ENCODE data around the gene FYN. TPM values are rescaled to one million over a fixed set of nuclear protein-coding genes. Genes with fewer than 3 reads are reported as not detected.
A peak's percentile ranks its signal among the peaks of the same experiment; 100 is the strongest.

FYN gene
- total and polyA plus RNA-seq, 2 of the 8 experiments (the other 6 are each of a cell fraction or from before 2014, with no cell fraction given): 46.8 to 97.2 TPM

DNA sequence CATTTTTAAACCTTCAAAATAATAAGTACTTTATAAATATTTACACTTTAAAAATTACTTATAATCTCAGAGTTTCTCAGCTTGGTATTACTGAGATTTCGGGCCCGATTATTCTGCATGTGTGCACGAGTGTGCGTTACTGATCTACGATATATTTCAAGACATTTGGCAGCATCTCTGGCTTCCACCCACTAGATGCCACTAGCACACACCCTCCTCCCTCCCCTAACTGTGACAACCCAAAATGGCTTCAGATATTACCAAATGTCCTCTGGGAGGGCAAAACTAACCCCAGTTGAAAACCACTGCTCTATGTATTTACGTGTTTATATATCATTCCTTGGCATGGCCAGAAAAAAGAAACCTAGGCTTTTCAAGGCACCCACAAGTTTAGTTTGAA is 95.9 kb downstream of the FYN start:
- 93% methylated on average over 6 of the region's 6 CpGs; no CpG with 5 or more reads in 1 of the 2 experiments for WGBS, 2 experiments (ENCODE audit: extremely low coverage in 1 of 2, insufficient coverage in 1 of 2, insufficient read length in 1 of 2, insufficient replicate concordance in 2 of 2, low coverage in 1 of 2, low lambda C conversion rate in 2 of 2, missing lambda C conversion rate in 1 of 2)
- no peak for FAIRE-seq
- CTCF ChIA-PET (ENCODE audit: partially characterized antibody): interaction anchor here (0.8 to 1.7 kb wide), 9 partner anchors 10 to 265 kb away, joined by 3 to 6 read pairs (median 3); partner anchors contain the start of gene FYN

More for the DNA sequence above, 95.9 kb downstream of the FYN start:
- no peak overlapping the region for H3K4ac ChIP-seq (replicated peaks; ENCODE audit: insufficient read length, low read depth, low read length)
- H2AK5ac ChIP-seq (ENCODE audit: low read depth, low read length): no peak overlapping the region
- no peak overlapping the region for H2BK5ac ChIP-seq (ENCODE audit: low read depth, low read length)
- no peaks in the 10 kb centered on the region; the same call in 1 of the 2 replicates for H3K79me1 ChIP-seq (ENCODE audit: low read depth, low read length)
- no peak for DNase-seq (ENCODE audit: low read depth in 1 of 2, low spot score in 2 of 2)
- no peak overlapping the region for H4K91ac ChIP-seq (replicated peaks; ENCODE audit: insufficient read length, low read length)
- H3K4me3 ChIP-seq (ENCODE audit: extremely low read depth in 1 of 4, insufficient read depth in 2 of 4, low read depth in 3 of 4, low read length in 4 of 4): no peak overlapping the region
- no peak overlapping the region for H3K9ac ChIP-seq (replicated peaks in 1 of 4; ENCODE audit: extremely low read depth in 1 of 4, low read depth in 3 of 4, low read length in 3 of 4)
- H3K23me2 ChIP-seq (ENCODE audit: low read depth, low read length): no peaks in the 10 kb centered on the region
- POLR2A ChIA-PET (ENCODE audit: partially characterized antibody): no interaction called here
- H4K20me1 ChIP-seq (replicated peaks in 1 of 2; ENCODE audit: control insufficient read depth in 1 of 2, insufficient read depth in 2 of 2, low read length in 2 of 2): no peaks in the 10 kb centered on the region
- no peaks in the 10 kb centered on the region; a peak in 1 of 4 replicates for H3K79me2 ChIP-seq (ENCODE audit: control insufficient read depth in 1 of 2, insufficient read depth in 2 of 2, low read length in 2 of 2)
- H3K14ac ChIP-seq (ENCODE audit: insufficient read length): no peak overlapping the region
- no peak overlapping the region for H3K4me2 ChIP-seq (ENCODE audit: insufficient read depth in 1 of 2, low read depth in 2 of 2, low read length in 2 of 2)
- H2BK20ac ChIP-seq (ENCODE audit: low read length): no peak overlapping the region
- no peak overlapping the region for H3K56ac ChIP-seq (replicated peaks; ENCODE audit: insufficient read length, low read depth, low read length)
- 0 out of 2 replicates have a peak, but pooled peaks have one; percentile 21 for TF ChIP-seq TEAD4 (IDR thresholded peaks at IDR 0.05; ENCODE audit: low read depth, low read length)
- TF ChIP-seq RAD21 (IDR thresholded peaks at IDR 0.05 in 1 of 2, conservative IDR thresholded peaks at IDR 0.05 in 1 of 2; ENCODE audit: low read depth in 2 of 2, low read length in 2 of 2): peak; percentile 31 to 46; a peak in 2 of 4 replicates
- no peak for TF ChIP-seq RBBP5 (IDR thresholded peaks at IDR 0.05; ENCODE audit: borderline replicate concordance, low read depth, low read length)
- TF ChIP-seq, protein P1, sequence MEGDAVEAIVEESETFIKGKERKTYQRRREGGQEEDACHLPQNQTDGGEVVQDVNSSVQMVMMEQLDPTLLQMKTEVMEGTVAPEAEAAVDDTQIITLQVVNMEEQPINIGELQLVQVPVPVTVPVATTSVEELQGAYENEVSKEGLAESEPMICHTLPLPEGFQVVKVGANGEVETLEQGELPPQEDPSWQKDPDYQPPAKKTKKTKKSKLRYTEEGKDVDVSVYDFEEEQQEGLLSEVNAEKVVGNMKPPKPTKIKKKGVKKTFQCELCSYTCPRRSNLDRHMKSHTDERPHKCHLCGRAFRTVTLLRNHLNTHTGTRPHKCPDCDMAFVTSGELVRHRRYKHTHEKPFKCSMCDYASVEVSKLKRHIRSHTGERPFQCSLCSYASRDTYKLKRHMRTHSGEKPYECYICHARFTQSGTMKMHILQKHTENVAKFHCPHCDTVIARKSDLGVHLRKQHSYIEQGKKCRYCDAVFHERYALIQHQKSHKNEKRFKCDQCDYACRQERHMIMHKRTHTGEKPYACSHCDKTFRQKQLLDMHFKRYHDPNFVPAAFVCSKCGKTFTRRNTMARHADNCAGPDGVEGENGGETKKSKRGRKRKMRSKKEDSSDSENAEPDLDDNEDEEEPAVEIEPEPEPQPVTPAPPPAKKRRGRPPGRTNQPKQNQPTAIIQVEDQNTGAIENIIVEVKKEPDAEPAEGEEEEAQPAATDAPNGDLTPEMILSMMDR (IDR thresholded peaks at IDR 0.05; ENCODE audit: control extremely low read depth in 1 of 3, insufficient read depth in 1 of 3, low read depth in 1 of 3, low read length in 3 of 3): peak in 2 of 3 experiments; percentile 8 to 33; a peak in 2 of 4 replicates
- 0 out of 2 replicates have a peak, but pooled peaks have one; percentile 14 for TF ChIP-seq YY1 (IDR thresholded peaks at IDR 0.05; ENCODE audit: low read depth, low read length)
- no peaks in the 10 kb centered on the region for H3K36me3 ChIP-seq (ENCODE audit: control insufficient read depth in 2 of 4, insufficient read depth in 4 of 4, low read length in 3 of 4)
- no peak overlapping the region for H2BK12ac ChIP-seq (ENCODE audit: low read depth, low read length)
- H3K27me3 ChIP-seq (replicated peaks in 1 of 4; ENCODE audit: control insufficient read depth in 3 of 4, extremely low read depth in 1 of 4, insufficient read depth in 3 of 4, low read length in 3 of 4): no peaks in the 10 kb centered on the region
- H4K8ac ChIP-seq (ENCODE audit: extremely low read depth, insufficient read depth, low read length): no peak overlapping the region
- H2AFZ ChIP-seq (ENCODE audit: low read length): no peak overlapping the region
- H3K9me3 ChIP-seq (ENCODE audit: insufficient read depth in 2 of 2, low read depth in 1 of 2, low read length in 1 of 2): no peaks in the 10 kb centered on the region
- H4K5ac ChIP-seq (ENCODE audit: insufficient read length, low read depth, low read length): no peak overlapping the region
- H3K27ac ChIP-seq (ENCODE audit: low read depth, low read length): no peak overlapping the region
- H2BK15ac ChIP-seq (ENCODE audit: low read length): no peak overlapping the region
- H3K4me1 ChIP-seq (replicated peaks in 1 of 4; ENCODE audit: control insufficient read depth in 3 of 4, insufficient read depth in 4 of 4, low read length in 3 of 4): no peaks in the 10 kb centered on the region
- H3K18ac ChIP-seq (ENCODE audit: extremely low read depth, low read length): no peak overlapping the region
- no peak overlapping the region for H2BK120ac ChIP-seq (replicated peaks; ENCODE audit: low read depth, low read length)
- no peak overlapping the region for H3K23ac ChIP-seq (ENCODE audit: insufficient read length)
